GM21367 (cell line): ENCODE results near the gene PGBD1.

Experiments used
- ATAC-seq: cut with Tn5 transposase; IDR thresholded peaks from one replicate; pipeline ENCODE4 v1.9.1; 2021; ENCODE audit not compliant: unreplicated experiment

The PGBD1 gene

GRCh38 chr6:28281288-28282064 is at the start of gene PGBD1:
TSS of gene PGBD1 (plus strand) at chr6:28281572. CDS start at chr6:28283814, 2,242 bp downstream.
- peak; percentile 70 for ATAC-seq

GRCh38 chr6:28232785-28233184 is 48.6 kb upstream of the PGBD1 start:
- ATAC-seq = no peak

GRCh38 chr6:28235912-28236452 is 45.4 kb upstream of the PGBD1 start:
- ATAC-seq = no peak

- no peak for ATAC-seq
Observed at GRCh38 chr6:28239636-28240035, 41.7 kb upstream of the PGBD1 start.

GRCh38 chr6:28240471-28240870 is 40.9 kb upstream of the PGBD1 start:
- ATAC-seq = no peak

GRCh38 chr6:28243946-28244345 is 37.4 kb upstream of the PGBD1 start:
- no peak for ATAC-seq

- no peak for ATAC-seq
Observed at GRCh38 chr6:28245206-28245941, 36.0 kb upstream of the PGBD1 start.

- no peak for ATAC-seq
Observed at GRCh38 chr6:28248916-28249315, 32.5 kb upstream of the PGBD1 start.

- no peak for ATAC-seq
Observed at GRCh38 chr6:28250747-28251146, 30.6 kb upstream of the PGBD1 start.

GRCh38 chr6:28251661-28252008 is 29.7 kb upstream of the PGBD1 start:
- peak; percentile 27 for ATAC-seq

- ATAC-seq = peak; percentile 73
Observed at GRCh38 chr6:28252009-28252975, 29.1 kb upstream of the PGBD1 start, which contains the start of gene ZKSCAN4. TSS of gene ZKSCAN4 (minus strand) at chr6:28252269. CDS start at chr6:28251980, 289 bp downstream.

- ATAC-seq = no peak
Observed at GRCh38 chr6:28254121-28254519, 27.3 kb upstream of the PGBD1 start.

- no peak for ATAC-seq
Observed at GRCh38 chr6:28257042-28257441, 24.3 kb upstream of the PGBD1 start.

GRCh38 chr6:28258877-28259777 is 22.2 kb upstream of the PGBD1 start, which contains the start of gene NKAPL:
TSS of gene NKAPL (plus strand) at chr6:28259297. CDS start at chr6:28259372, 75 bp downstream.
- no peak for ATAC-seq

- no peak for ATAC-seq
Observed at GRCh38 chr6:28263922-28264321, 17.4 kb upstream of the PGBD1 start.

GRCh38 chr6:28264834-28265401 is 16.5 kb upstream of the PGBD1 start:
- no peak for ATAC-seq

GRCh38 chr6:28266563-28266961 is 14.8 kb upstream of the PGBD1 start:
- ATAC-seq = no peak

- peak; percentile 85 for ATAC-seq
Observed at GRCh38 chr6:28266962-28267694, 14.2 kb upstream of the PGBD1 start, which contains the start of gene ZSCAN26. TSS of gene ZSCAN26 (plus strand) at chr6:28267143. CDS start at chr6:28271920, 4,777 bp downstream.

- ATAC-seq = no peak
Observed at GRCh38 chr6:28267695-28268059, 13.7 kb upstream of the PGBD1 start.
